Endodermal cell (in vitro differentiated cells): ENCODE results near the gene USP12. TPM values are rescaled to one million over a fixed set of nuclear protein-coding genes. Genes with fewer than 3 reads are reported as not detected.

Experiments used
- DNase-seq: peaks from one replicate; pipeline ENCODE4 v3.0.0-alpha.2; 2017
- H3K27ac ChIP-seq: 2 replicates; pipeline ENCODE4 v1.5.1; 2013; ENCODE audit warnings: mild to moderate bottlenecking, low read depth, low read length, moderate library complexity
- H3K27me3 ChIP-seq: 2 replicates; pipeline ENCODE4 v1.6.1; 2013; ENCODE audit warnings: mild to moderate bottlenecking, low read length, moderate library complexity; ENCODE audit not compliant: insufficient read depth, control insufficient read depth, poor library complexity, severe bottlenecking
- H3K36me3 ChIP-seq: 2 replicates; pipeline ENCODE4 v1.7.0; 2013; ENCODE audit warnings: mild to moderate bottlenecking, low read length, moderate library complexity; ENCODE audit not compliant: control insufficient read depth, insufficient read depth
- H3K4me1 ChIP-seq: one replicate; pipeline ENCODE4 v1.7.0; 2013; ENCODE audit warnings: low read length; ENCODE audit not compliant: control insufficient read depth, insufficient read depth
- H3K4me3 ChIP-seq: 2 replicates; pipeline ENCODE4 v1.5.1; 2013; ENCODE audit warnings: mild to moderate bottlenecking, low read length, moderate library complexity
- H3K9ac ChIP-seq: 2 replicates; pipeline ENCODE4 v1.6.1; 2013; ENCODE audit warnings: mild to moderate bottlenecking, low read length, moderate library complexity; ENCODE audit not compliant: poor library complexity, severe bottlenecking; ENCODE audit errors: extremely low read depth
- H3K9me3 ChIP-seq: 2 replicates; pipeline ENCODE4 v1.6.1; 2013; ENCODE audit warnings: mild to moderate bottlenecking, low read length, moderate library complexity; ENCODE audit not compliant: control insufficient read depth
- H3K27ac Mint-ChIP-seq: 2 replicates; pipeline ENCODE4 v1.8.0; 2020; ENCODE audit warnings: mixed read lengths
- H3K27me3 Mint-ChIP-seq: 2 replicates; pipeline ENCODE4 v1.8.0; 2021; ENCODE audit warnings: mild to moderate bottlenecking, mixed read lengths; ENCODE audit not compliant: insufficient read depth
- H3K36me3 Mint-ChIP-seq: 2 replicates; pipeline ENCODE4 v1.8.0; 2020; ENCODE audit warnings: low read depth, mixed read lengths
- H3K4me1 Mint-ChIP-seq: 2 replicates; pipeline ENCODE4 v1.8.0; 2020; ENCODE audit warnings: mixed read lengths
- H3K4me3 Mint-ChIP-seq: 2 replicates; pipeline ENCODE4 v1.8.0; 2020; ENCODE audit warnings: mild to moderate bottlenecking, moderate library complexity, mixed read lengths
- H3K9me3 Mint-ChIP-seq: 2 replicates; pipeline ENCODE4 v1.8.0; 2020; ENCODE audit warnings: mild to moderate bottlenecking, mixed read lengths
- CTCF ChIP-seq: fragments of 200-600 bp; sonication (generic); conservative IDR thresholded peaks from 2 replicates; pipeline ENCODE4 v1.5.0; 2021; ENCODE audit warnings: antibody characterized with exemption, mild to moderate bottlenecking
- WGBS, 2 experiments: methylation state at CpG; one replicate each; pipeline versions ENCODE4 v1.1.5 to v1.1.7; 2013; ENCODE audit warnings: missing lambda C conversion rate in 2 of 2, mixed read lengths in 1 of 2; ENCODE audit not compliant: insufficient coverage in 1 of 2, insufficient read length in 1 of 2; 5-methylcytosine and 5-hydroxymethylcytosine counted together
- total RNA-seq, 2 donors: library from RNA; stranded (reverse); fragmentation: NEBNext Ultra II Directional in 1 of 2; extraction: Animal tissue kit (Norgen Biotek cat#: 25700) in 1 of 2; gene quantifications; 2 replicates in 1 of 2; 3 replicates in 1 of 2; pipeline ENCODE4 v1.2.1, GENCODE V29; 2021

USP12 gene
- total RNA-seq, 2 donors from 2014 or later = 18.9 to 23.2 TPM

- H3K27ac Mint-ChIP-seq = no peak overlapping the region
Measured at GRCh38 chr13:27158335-27158734, 13.3 kb downstream of the USP12 start.

GRCh38 chr13:27151798-27152599 lies 19.6 kb downstream of the USP12 start:
- Histone ChIP-seq H3K9ac (no peak overlapping the region), H3K4me1 (no peaks in the 10 kb centered on the region), H3K9me3 (peaks cover 11% of the 10 kb centered on the region), H3K4me3 (no peak overlapping the region), H3K36me3 (no peaks in the 10 kb centered on the region), H3K27ac (no peak overlapping the region), H3K27me3 (no peaks in the 10 kb centered on the region)
- H3K27ac Mint-ChIP-seq = no peak overlapping the region
- H3K27me3 Mint-ChIP-seq = no peaks in the 10 kb centered on the region
- H3K36me3 Mint-ChIP-seq = peaks cover 23% of the 10 kb centered on the region
- 74 to 93% methylated on average over 2 to 4 of the region's 4 CpGs for WGBS, 2 experiments
- H3K4me1 Mint-ChIP-seq = no peaks in the 10 kb centered on the region
- DNase-seq = no peak
- H3K4me3 Mint-ChIP-seq = no peak overlapping the region
- no peak for TF ChIP-seq CTCF
- peaks cover 13% of the 10 kb centered on the region for H3K9me3 Mint-ChIP-seq

More at GRCh38 chr13:27158335-27158734, 13.3 kb downstream of the USP12 start:
- Mint-ChIP-seq H3K27me3 (no peaks in the 10 kb centered on the region), H3K4me3 (no peak overlapping the region), H3K4me1 (peaks cover 8% of the 10 kb centered on the region), H3K9me3 (peaks cover 18% of the 10 kb centered on the region), H3K36me3 (peaks cover 21% of the 10 kb centered on the region)
- H3K27me3 ChIP-seq = no peaks in the 10 kb centered on the region
- WGBS, 2 experiments = 91 to 100% methylated on average over 3 to 5 of the region's 5 CpGs
- no peak overlapping the region for H3K27ac ChIP-seq
- peaks cover 11% of the 10 kb centered on the region for H3K9me3 ChIP-seq
- no peak overlapping the region for H3K9ac ChIP-seq
- no peaks in the 10 kb centered on the region for H3K36me3 ChIP-seq
- TF ChIP-seq CTCF = no peak
- DNase-seq = no peak
- no peaks in the 10 kb centered on the region for H3K4me1 ChIP-seq
- no peak overlapping the region for H3K4me3 ChIP-seq

GRCh38 chr13:27149702-27150101 lies 21.9 kb downstream of the USP12 start:
- Mint-ChIP-seq H3K4me1 (no peaks in the 10 kb centered on the region), H3K9me3 (peaks cover under 1% of the 10 kb centered on the region), H3K27ac (no peak overlapping the region), H3K4me3 (no peak overlapping the region), H3K27me3 (no peaks in the 10 kb centered on the region), H3K36me3 (peaks cover 14% of the 10 kb centered on the region)
- H3K27me3 ChIP-seq = no peaks in the 10 kb centered on the region
- 94 to 95% methylated on average over 4 to 6 of the region's 6 CpGs for WGBS, 2 experiments
- no peak overlapping the region for H3K4me3 ChIP-seq
- no peak overlapping the region for H3K9ac ChIP-seq
- no peaks in the 10 kb centered on the region for H3K4me1 ChIP-seq
- no peak for TF ChIP-seq CTCF
- DNase-seq = no peak
- H3K36me3 ChIP-seq = no peaks in the 10 kb centered on the region
- H3K27ac ChIP-seq = no peak overlapping the region
- H3K9me3 ChIP-seq = no peaks in the 10 kb centered on the region
